GM12878 (cell line): Measurements from ENCODE around the gene COTL1. TPM values are rescaled to one million over a fixed set of nuclear protein-coding genes. Genes with fewer than 3 reads are reported as not detected.
A peak's percentile ranks its signal among the peaks of the same experiment; 100 is the strongest.

Experiments
- ASH2L ChIP-seq: fragments of 300-600, 200-600 bp; sonication (generic); IDR thresholded peaks from 2 replicates; pipeline ENCODE4 v1.6.1; 2017; ENCODE audit warnings: low read depth, mild to moderate bottlenecking, borderline replicate concordance
- ATF2 ChIP-seq: IDR thresholded peaks from 2 replicates; pipeline ENCODE4 v1.6.1; 2012; ENCODE audit warnings: low read length, inconsistent platforms
- BCL11A ChIP-seq: IDR thresholded peaks from 2 replicates; pipeline ENCODE4 v1.6.1; 2011; ENCODE audit warnings: low read depth, low read length
- BHLHE40 ChIP-seq, 2 experiments: fragments of 450-650 bp in 1 of 2; IDR thresholded peaks; 2 replicates each; pipeline ENCODE4 v1.6.1; 2011 to 2017; ENCODE audit warnings: low read depth in 2 of 2, borderline replicate concordance in 1 of 2, improper control_type of control experiment in 1 of 2, low read length in 1 of 2, mild to moderate bottlenecking in 1 of 2
- BMI1 ChIP-seq: fragments of 450-650 bp; IDR thresholded peaks from 2 replicates; pipeline ENCODE4 v1.6.1; 2016; ENCODE audit warnings: mild to moderate bottlenecking, moderate library complexity, borderline replicate concordance
- BRCA1 ChIP-seq: IDR thresholded peaks from 2 replicates; pipeline ENCODE4 v1.6.1; 2011; ENCODE audit warnings: low read depth, low read length, improper control_type of control experiment
- CBFB ChIP-seq: IDR thresholded peaks from 2 replicates; pipeline ENCODE4 v1.6.1; 2016; ENCODE audit warnings: antibody characterized with exemption, low read depth
- CBX3 ChIP-seq: fragments of 200-600 bp; sonication (generic); IDR thresholded peaks from 2 replicates; pipeline ENCODE4 v1.6.1; 2016; ENCODE audit warnings: low read depth, borderline replicate concordance
- GATAD2B ChIP-seq: fragments of 450-650 bp; conservative IDR thresholded peaks from 2 replicates; pipeline ENCODE4 v1.6.1; 2017; ENCODE audit warnings: low read depth, mild to moderate bottlenecking, moderate library complexity
- IKZF1 ChIP-seq: fragments of 450-650 bp; conservative IDR thresholded peaks from 2 replicates; pipeline ENCODE4 v1.6.1; 2017; ENCODE audit warnings: antibody characterized with exemption, mild to moderate bottlenecking
- JUND ChIP-seq: IDR thresholded peaks from 2 replicates; pipeline ENCODE4 v1.6.1; 2012; ENCODE audit warnings: low read depth, mild to moderate bottlenecking, low read length, improper control_type of control experiment, moderate library complexity
- KLF5 ChIP-seq: fragments of 450-650 bp; IDR thresholded peaks from 2 replicates; pipeline ENCODE4 v1.6.1; 2014; ENCODE audit warnings: mild to moderate bottlenecking; ENCODE audit not compliant: partially characterized antibody
- MYC ChIP-seq: IDR thresholded peaks from 2 replicates; pipeline ENCODE4 v1.6.1; 2011; ENCODE audit warnings: mild to moderate bottlenecking, low read length, moderate library complexity, inconsistent platforms; ENCODE audit not compliant: insufficient read depth, insufficient replicate concordance, insufficient read length, severe bottlenecking
- NKRF ChIP-seq: fragments of 450-650 bp; conservative IDR thresholded peaks from 2 replicates; pipeline ENCODE4 v1.6.1; 2017; ENCODE audit warnings: mild to moderate bottlenecking, moderate library complexity
- NR2F1 ChIP-seq: fragments of 450-650 bp; conservative IDR thresholded peaks from 2 replicates; pipeline ENCODE4 v1.6.1; 2017; ENCODE audit warnings: mild to moderate bottlenecking
- POLR2A ChIP-seq: IDR thresholded peaks from 2 replicates; pipeline ENCODE4 v1.6.1; 2011; ENCODE audit warnings: low read depth, mild to moderate bottlenecking, low read length
- RELA ChIP-seq: fragments of 450-650 bp; IDR thresholded peaks from 2 replicates; pipeline ENCODE4 v1.8.0; 2014; ENCODE audit warnings: borderline replicate concordance; ENCODE audit not compliant: partially characterized antibody
- RFX5 ChIP-seq: IDR thresholded peaks from 2 replicates; pipeline ENCODE4 v1.6.1; 2011; ENCODE audit warnings: low read depth, low read length, improper control_type of control experiment
- TAF1 ChIP-seq: IDR thresholded peaks from 2 replicates; pipeline ENCODE4 v1.6.1; 2011; ENCODE audit warnings: mild to moderate bottlenecking, low read depth, low read length, borderline replicate concordance
- TCF7 ChIP-seq: IDR thresholded peaks from 2 replicates; pipeline ENCODE4 v1.6.1; 2014; ENCODE audit warnings: antibody characterized with exemption, borderline replicate concordance
- YBX1 ChIP-seq: fragments of 450-650 bp; IDR thresholded peaks from 2 replicates; pipeline ENCODE4 v1.6.1; 2016; ENCODE audit warnings: antibody characterized with exemption
- ZBED1 ChIP-seq: IDR thresholded peaks from 2 replicates; pipeline ENCODE4 v1.6.1; 2016; ENCODE audit warnings: borderline replicate concordance
- ZBTB40 ChIP-seq: fragments of 450-650 bp; IDR thresholded peaks from 2 replicates; pipeline ENCODE4 v1.6.1; 2016; ENCODE audit warnings: mild to moderate bottlenecking, moderate library complexity, borderline replicate concordance
- ZNF207 ChIP-seq: fragments of 450-650 bp; IDR thresholded peaks from 2 replicates; pipeline ENCODE4 v1.6.1; 2014; ENCODE audit warnings: antibody characterized with exemption, mild to moderate bottlenecking, borderline replicate concordance
- ZNF217 ChIP-seq: fragments of 450-650 bp; IDR thresholded peaks from 2 replicates; pipeline ENCODE4 v1.6.1; 2017; ENCODE audit warnings: antibody characterized with exemption, mild to moderate bottlenecking
- ZSCAN29 ChIP-seq: fragments of 450-650 bp; IDR thresholded peaks from 2 replicates; pipeline ENCODE4 v1.6.1; 2017; ENCODE audit warnings: mild to moderate bottlenecking, moderate library complexity
- polyA plus RNA-seq, 11 experiments: library from polyadenylated mRNA; depleted of rRNA in 4 of 11; unstranded in 6 of 11; stranded (reverse) in 5 of 11; fragments of >200 nt; fragmentation: Nextera tagmentation in 4 of 11; fragmentation: Illumina TruSeq in 1 of 11; extraction: Ambion mirVana in 4 of 11; extraction: Trizol in 1 of 11; gene quantifications; 1 replicate in 1 of 11; 2 replicates in 10 of 11; pipeline versions ENCODE4 v1.2.1 to v1.2.3, GENCODE V29; 2011 to 2016; ENCODE audit warnings: inconsistent platforms in 2 of 11, missing spikeins in 2 of 11, low read depth in 1 of 11
- total RNA-seq, 4 experiments: library from RNA; depleted of rRNA in 3 of 4; stranded (reverse); fragments of >200 nt in 3 of 4; fragmentation: Illumina TruSeq in 1 of 4; extraction: Trizol in 1 of 4; gene quantifications; 2 replicates each; pipeline versions ENCODE4 v1.2.1 to v1.2.3, GENCODE V29; 2013 to 2021

Gene COTL1
- total and polyA plus RNA-seq, 10 of the 15 experiments (the other 5 are each of a cell fraction or from before 2014, with no cell fraction given) = 140 to 894 (median 330) TPM

GRCh38 chr16:84599521-84600202 is 18.2 kb downstream of the COTL1 start (continued):
- TF ChIP-seq ZBTB40 (no peak), JUND (no peak), POLR2A (peak; percentile 64), GATAD2B (0 out of 2 replicates have a peak, but pooled peaks have one; percentile 17), BRCA1 (no peak), TCF7 (no peak), YBX1 (no peak), RFX5 (no peak), NKRF (no peak; the same call in 1 of the 2 replicates), BMI1 (peak; percentile 80), MYC (no peak), NR2F1 (no peak), TAF1 (no peak; the same call in 1 of the 2 replicates), BCL11A (no peak), IKZF1 (peak; percentile 89), CBFB (no peak; the same call in none of the 2 replicates), ZNF217 (no peak), ATF2 (no peak), ZNF207 (0 out of 2 replicates have a peak, but pooled peaks have one; percentile 45), CBX3 (no peak), RELA (no peak), BHLHE40 (IDR thresholded peaks at IDR 0.05; ENCODE audit: borderline replicate concordance in 1 of 2, low read depth in 2 of 2, low read length in 1 of 2) (no peak), ZSCAN29 (no peak), ZBED1 (peak; percentile 63), ASH2L (no peak), KLF5 (peak; percentile 53)
